Panc1 (cell line): ENCODE measurements around the gene UPF2.

Source experiments
- POLR2AphosphoS5 ChIP-seq: IDR thresholded peaks from 2 replicates; pipeline ENCODE4 v1.6.1; 2012; ENCODE audit warnings: mild to moderate bottlenecking, low read depth, low read length, moderate library complexity
- TF ChIP-seq, protein P1 (sequence below), 2 experiments: IDR thresholded peaks; 2 replicates each; pipeline ENCODE4 v1.6.1; 2011 to 2012; ENCODE audit warnings: low read depth in 2 of 2, control low read depth in 1 of 2, low read length in 1 of 2, mild to moderate bottlenecking in 1 of 2, moderate library complexity in 1 of 2; ENCODE audit not compliant: insufficient read depth in 1 of 2
- TF ChIP-seq, protein P2 (sequence below): fragments of 450-650 bp; IDR thresholded peaks from 2 replicates; pipeline ENCODE4 v1.5.1; 2017; ENCODE audit warnings: mild to moderate bottlenecking

DNA sequence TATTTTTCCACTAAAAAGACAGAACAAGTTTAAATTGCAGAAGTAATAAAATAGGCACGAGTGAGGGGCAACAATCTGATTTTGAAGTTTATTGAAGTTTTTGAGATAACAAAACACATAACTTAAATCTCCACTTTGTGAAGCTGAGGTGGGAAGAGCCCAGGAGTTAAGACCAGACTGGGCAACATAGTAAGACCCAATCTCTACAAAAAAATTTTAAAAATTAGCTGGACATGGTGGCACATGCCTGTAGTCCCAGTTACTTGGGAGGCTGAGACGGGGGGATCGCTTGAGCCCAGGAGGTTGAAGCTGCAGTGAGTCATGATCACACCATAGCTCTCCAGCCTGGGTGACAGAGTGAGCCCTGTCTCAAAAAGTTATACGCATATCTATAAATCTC, 11.2 kb downstream of the UPF2 start:
- TF ChIP-seq, protein P1, sequence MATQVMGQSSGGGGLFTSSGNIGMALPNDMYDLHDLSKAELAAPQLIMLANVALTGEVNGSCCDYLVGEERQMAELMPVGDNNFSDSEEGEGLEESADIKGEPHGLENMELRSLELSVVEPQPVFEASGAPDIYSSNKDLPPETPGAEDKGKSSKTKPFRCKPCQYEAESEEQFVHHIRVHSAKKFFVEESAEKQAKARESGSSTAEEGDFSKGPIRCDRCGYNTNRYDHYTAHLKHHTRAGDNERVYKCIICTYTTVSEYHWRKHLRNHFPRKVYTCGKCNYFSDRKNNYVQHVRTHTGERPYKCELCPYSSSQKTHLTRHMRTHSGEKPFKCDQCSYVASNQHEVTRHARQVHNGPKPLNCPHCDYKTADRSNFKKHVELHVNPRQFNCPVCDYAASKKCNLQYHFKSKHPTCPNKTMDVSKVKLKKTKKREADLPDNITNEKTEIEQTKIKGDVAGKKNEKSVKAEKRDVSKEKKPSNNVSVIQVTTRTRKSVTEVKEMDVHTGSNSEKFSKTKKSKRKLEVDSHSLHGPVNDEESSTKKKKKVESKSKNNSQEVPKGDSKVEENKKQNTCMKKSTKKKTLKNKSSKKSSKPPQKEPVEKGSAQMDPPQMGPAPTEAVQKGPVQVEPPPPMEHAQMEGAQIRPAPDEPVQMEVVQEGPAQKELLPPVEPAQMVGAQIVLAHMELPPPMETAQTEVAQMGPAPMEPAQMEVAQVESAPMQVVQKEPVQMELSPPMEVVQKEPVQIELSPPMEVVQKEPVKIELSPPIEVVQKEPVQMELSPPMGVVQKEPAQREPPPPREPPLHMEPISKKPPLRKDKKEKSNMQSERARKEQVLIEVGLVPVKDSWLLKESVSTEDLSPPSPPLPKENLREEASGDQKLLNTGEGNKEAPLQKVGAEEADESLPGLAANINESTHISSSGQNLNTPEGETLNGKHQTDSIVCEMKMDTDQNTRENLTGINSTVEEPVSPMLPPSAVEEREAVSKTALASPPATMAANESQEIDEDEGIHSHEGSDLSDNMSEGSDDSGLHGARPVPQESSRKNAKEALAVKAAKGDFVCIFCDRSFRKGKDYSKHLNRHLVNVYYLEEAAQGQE (IDR thresholded peaks at IDR 0.05; ENCODE audit: insufficient read depth in 1 of 2, low read depth in 2 of 2, low read length in 1 of 2), result no peak
- TF ChIP-seq, protein P2, sequence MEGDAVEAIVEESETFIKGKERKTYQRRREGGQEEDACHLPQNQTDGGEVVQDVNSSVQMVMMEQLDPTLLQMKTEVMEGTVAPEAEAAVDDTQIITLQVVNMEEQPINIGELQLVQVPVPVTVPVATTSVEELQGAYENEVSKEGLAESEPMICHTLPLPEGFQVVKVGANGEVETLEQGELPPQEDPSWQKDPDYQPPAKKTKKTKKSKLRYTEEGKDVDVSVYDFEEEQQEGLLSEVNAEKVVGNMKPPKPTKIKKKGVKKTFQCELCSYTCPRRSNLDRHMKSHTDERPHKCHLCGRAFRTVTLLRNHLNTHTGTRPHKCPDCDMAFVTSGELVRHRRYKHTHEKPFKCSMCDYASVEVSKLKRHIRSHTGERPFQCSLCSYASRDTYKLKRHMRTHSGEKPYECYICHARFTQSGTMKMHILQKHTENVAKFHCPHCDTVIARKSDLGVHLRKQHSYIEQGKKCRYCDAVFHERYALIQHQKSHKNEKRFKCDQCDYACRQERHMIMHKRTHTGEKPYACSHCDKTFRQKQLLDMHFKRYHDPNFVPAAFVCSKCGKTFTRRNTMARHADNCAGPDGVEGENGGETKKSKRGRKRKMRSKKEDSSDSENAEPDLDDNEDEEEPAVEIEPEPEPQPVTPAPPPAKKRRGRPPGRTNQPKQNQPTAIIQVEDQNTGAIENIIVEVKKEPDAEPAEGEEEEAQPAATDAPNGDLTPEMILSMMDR, result no peak
- TF ChIP-seq POLR2AphosphoS5, result no peak
